ENCODE measurements around the gene SMS. TPM values are rescaled to one million over a fixed set of nuclear protein-coding genes. Genes with fewer than 3 reads are reported as not detected.
"Not testable (repeated sequence)": the region's sequence is repeated elsewhere in the genome, so short reads cannot be mapped to it uniquely, and the experiment has no call there.

The SMS gene
- total RNA-seq, 1 donor = 190 TPM

DNA sequence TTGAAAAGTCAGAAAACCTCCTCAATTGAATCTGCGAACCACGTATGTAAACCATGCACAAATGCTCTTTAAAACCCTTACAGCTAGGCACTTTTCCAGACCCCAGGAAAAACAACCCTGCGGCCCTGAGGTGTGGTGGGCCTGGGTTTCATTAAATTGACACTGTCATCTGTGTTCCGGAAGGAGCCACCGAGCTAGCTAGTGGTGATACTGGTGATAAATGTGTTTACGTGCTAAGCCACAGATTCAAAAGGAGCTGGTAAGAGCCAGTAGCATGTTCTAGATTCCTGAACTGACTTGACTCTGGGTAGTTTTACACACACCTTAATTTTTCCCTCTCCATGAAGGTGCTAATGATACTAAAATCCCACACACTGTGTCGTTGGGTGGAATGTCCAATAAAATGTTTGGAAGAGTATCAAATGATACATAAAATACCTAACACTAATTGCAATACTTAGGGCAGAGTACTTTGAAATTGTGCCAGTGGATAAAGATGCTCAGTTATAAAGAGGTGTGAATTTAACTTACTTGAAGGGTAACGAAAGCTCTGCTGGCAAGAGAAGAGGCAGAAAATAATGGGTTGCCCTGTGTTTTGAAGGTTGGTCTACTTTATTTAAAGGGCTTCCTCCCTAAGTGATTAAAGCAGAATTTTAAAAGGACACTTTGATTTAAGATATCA, 8.5 kb downstream of the SMS start:
- no peak for DNase-seq (ENCODE audit: low read depth)
- TF ChIP-seq, protein P1, sequence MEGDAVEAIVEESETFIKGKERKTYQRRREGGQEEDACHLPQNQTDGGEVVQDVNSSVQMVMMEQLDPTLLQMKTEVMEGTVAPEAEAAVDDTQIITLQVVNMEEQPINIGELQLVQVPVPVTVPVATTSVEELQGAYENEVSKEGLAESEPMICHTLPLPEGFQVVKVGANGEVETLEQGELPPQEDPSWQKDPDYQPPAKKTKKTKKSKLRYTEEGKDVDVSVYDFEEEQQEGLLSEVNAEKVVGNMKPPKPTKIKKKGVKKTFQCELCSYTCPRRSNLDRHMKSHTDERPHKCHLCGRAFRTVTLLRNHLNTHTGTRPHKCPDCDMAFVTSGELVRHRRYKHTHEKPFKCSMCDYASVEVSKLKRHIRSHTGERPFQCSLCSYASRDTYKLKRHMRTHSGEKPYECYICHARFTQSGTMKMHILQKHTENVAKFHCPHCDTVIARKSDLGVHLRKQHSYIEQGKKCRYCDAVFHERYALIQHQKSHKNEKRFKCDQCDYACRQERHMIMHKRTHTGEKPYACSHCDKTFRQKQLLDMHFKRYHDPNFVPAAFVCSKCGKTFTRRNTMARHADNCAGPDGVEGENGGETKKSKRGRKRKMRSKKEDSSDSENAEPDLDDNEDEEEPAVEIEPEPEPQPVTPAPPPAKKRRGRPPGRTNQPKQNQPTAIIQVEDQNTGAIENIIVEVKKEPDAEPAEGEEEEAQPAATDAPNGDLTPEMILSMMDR (IDR thresholded peaks at IDR 0.05; ENCODE audit: insufficient read depth, low read depth, low read length) = no peak
- H3K4me3 ChIP-seq (ENCODE audit: low read depth, low read length) = no peak overlapping the region

DNA sequence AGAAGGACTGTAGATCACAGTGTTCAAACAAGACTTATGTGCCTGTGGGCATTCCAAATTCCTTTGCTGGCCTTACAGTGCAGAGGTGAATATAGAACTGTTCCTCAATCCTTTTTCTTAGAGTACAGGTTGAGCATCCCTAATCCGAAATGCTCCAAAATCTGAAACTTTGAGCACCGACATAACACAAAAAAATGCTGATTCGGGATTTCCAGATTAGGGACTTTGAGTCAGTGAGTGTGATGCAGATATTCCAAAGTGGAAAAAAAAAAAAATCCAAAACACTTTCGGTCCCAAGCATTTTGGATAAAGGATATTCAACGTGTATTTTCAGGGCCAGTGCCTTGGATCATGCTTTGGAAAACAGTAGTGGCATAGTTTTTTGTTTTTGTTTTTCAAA, 9.2 kb downstream of the SMS start:
- no peak for DNase-seq (ENCODE audit: low read depth)
- no peak overlapping the region for H3K4me3 ChIP-seq (ENCODE audit: low read depth, low read length)
- TF ChIP-seq, protein P1 (IDR thresholded peaks at IDR 0.05; ENCODE audit: insufficient read depth, low read depth, low read length) = no peak

DNA sequence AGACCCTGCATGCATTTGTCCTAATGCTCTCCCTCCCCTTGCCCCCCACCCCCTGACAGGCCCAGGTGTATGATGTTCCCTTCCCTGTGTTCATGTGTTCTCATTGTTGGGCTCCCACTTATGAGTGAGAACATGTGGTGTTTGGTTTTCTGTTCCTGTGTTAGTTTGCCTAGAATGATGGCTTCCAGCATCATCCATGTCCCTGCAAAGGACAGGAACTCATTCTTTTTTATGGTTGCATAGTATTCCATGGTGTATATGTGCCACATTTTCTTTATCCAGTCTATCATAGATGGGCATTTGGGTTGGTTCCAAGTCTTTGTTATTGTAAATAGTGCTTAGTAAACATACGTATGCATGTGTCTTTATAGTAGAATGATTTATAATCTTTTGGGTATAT, 10.0 kb downstream of the SMS start:
- DNase-seq (ENCODE audit: low read depth); H3K4me3 ChIP-seq (ENCODE audit: low read depth, low read length): not testable (repeated sequence)

DNA sequence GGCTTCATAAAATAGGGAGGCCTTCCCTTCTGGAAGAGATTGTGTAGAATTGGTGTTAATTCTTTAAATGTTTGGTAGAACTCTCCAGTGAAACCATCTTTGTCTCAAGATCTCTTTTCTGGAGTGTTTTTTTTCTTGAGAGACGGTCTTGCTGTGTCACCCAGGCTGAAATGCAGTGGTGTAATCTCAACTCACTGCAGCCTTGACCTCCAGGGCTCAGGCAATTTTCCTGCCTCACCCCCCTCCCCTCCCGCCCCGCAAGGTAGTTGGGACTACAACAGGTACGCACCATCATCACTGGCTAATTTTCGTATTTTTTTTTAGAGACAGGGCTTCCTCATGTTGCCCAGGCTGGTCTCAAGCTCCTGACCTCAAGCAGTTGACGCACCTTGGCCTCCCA, 12.1 kb downstream of the SMS start:
- TF ChIP-seq, protein P1 (IDR thresholded peaks at IDR 0.05; ENCODE audit: insufficient read depth, low read depth, low read length) = no peak
- no peak overlapping the region for H3K4me3 ChIP-seq (ENCODE audit: low read depth, low read length)
- DNase-seq (ENCODE audit: low read depth) = no peak

DNA sequence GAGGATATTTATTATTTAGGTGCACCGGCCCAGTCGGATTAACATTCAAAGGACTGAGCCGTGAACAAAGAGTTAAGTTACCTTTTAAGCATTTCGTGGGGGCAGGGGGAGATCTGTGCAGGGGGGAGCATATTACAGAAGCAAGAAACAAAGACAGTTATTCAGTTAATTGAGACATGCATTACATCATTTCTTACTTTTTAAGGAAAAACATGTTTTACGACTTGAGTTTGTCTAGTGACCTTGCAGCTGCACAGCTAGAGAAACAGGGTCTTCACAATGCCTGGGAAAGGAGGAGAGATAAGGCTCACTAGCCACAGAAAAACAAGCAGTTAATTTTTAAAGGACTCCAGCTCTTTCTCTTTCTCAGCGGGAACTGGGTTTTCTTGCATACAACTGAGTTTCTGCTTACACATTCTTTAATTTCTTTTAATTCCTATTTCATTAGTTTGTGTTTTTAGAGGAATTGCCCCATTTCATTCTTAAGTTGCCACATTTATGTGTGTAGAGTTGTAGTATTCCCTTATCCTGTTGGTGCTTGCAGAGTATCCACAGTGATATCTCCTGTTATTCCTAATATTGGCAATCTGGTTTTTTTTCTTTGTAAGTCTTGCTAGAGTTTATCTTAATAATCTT, 12.8 kb downstream of the SMS start:
- not testable (repeated sequence) for H3K4me3 ChIP-seq (ENCODE audit: low read depth, low read length); DNase-seq (ENCODE audit: low read depth)

DNA sequence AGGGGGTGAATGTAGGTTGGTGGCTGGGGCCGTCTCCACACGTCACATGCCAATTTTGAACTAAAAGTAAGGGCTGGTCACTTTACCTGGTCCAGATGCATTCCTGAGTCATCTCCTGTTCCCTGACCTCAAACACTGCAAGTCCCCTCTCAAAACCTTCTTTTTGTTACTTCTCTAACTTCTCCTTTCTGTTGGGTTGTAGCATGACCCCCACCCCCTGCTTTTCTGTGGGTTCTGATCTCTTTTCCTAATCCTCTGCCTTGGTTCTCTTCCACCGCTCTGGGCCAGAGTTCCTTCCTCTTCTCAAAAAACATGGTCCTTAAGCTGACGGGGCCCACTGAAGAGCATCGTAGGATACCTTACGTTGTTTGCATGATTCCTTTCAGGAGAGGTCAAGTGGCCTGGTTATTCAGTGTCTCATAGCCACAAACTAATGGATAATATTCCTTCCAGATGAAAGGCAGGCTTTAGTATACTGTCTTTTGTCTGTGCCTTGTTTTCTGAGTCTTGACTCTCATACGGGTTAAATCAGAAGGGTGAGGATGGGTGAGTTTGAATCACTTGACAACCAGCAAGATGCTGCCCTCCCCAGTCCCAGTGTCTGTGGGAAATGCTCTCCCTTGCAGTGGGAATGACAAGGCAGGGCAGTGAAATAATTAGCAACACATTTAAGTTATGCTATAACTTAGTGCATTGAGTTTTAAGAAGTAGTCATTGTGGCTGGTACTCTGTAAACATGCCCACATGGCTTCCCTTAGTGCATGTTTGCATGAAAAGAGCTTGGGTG, 15.1 kb downstream of the SMS start:
- H3K4me3 ChIP-seq (ENCODE audit: low read depth, low read length) = no peak overlapping the region
- TF ChIP-seq, protein P1 (IDR thresholded peaks at IDR 0.05; ENCODE audit: insufficient read depth, low read depth, low read length) = no peak
- no peak for DNase-seq (ENCODE audit: low read depth)

DNA sequence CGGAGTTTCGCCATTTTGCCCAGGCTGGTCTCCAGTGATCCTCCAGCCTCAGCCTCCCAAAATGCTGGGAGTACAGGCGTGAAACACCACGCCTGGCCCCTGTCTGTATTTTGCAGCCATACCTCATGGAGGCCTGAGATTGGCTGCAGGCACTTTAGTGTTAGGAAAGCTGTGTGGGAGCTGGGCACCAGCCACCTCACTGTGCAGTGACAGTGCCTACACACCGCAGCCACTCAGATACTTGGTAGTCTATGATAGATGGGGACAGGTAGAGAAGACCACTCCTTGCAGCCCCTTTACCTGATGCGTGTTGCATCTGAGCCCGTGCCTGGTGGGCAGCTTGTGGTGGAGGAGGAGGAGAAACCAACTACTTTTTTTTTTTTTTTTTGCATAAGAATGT, 16.3 kb downstream of the SMS start:
- TF ChIP-seq, protein P1 (IDR thresholded peaks at IDR 0.05; ENCODE audit: insufficient read depth, low read depth, low read length) = no peak
- no peak overlapping the region for H3K4me3 ChIP-seq (ENCODE audit: low read depth, low read length)
- DNase-seq (ENCODE audit: low read depth) = no peak
